Liver (tissue), 9 donors: Measurements from ENCODE around the gene KIF3C. TPM values are rescaled to one million over a fixed set of nuclear protein-coding genes. Genes with fewer than 3 reads are reported as not detected.

Source experiments
- DNase-seq: peaks from one replicate; pipeline ENCODE4 v3.0.0-alpha.2; 2017; ENCODE audit warnings: low spot score
- H3K27ac ChIP-seq, 2 donors: one replicate each; pipeline ENCODE4 v1.7.0; 2013; ENCODE audit warnings: inconsistent platforms in 2 of 2, low read length in 2 of 2, control low read depth in 1 of 2, low read depth in 1 of 2, mild to moderate bottlenecking in 1 of 2
- H3K27me3 ChIP-seq, 4 donors: one replicate each; pipeline versions ENCODE4 v1.6.1 to v1.7.0; 2013; ENCODE audit warnings: low read length in 3 of 4, inconsistent platforms in 1 of 4, mild to moderate bottlenecking in 1 of 4, moderate library complexity in 1 of 4; ENCODE audit not compliant: control insufficient read depth in 4 of 4, insufficient read depth in 4 of 4
- H3K36me3 ChIP-seq, 4 donors: one replicate each; pipeline versions ENCODE4 v1.6.1 to v1.7.0; 2013; ENCODE audit warnings: low read length in 3 of 4, mild to moderate bottlenecking in 3 of 4, low read depth in 1 of 4, moderate library complexity in 1 of 4; ENCODE audit not compliant: control insufficient read depth in 4 of 4, insufficient read depth in 3 of 4
- H3K4me1 ChIP-seq, 4 donors: one replicate each; pipeline versions ENCODE4 v1.6.1 to v1.7.0; 2013; ENCODE audit warnings: low read length in 3 of 4, mild to moderate bottlenecking in 3 of 4, moderate library complexity in 1 of 4; ENCODE audit not compliant: control insufficient read depth in 4 of 4, insufficient read depth in 4 of 4
- H3K4me3 ChIP-seq, 3 donors: one replicate each; pipeline versions ENCODE4 v1.6.1 to v1.7.0; 2013; ENCODE audit warnings: low read length in 3 of 3, control low read depth in 1 of 3, low read depth in 1 of 3, mild to moderate bottlenecking in 1 of 3
- H3K9ac ChIP-seq, 2 donors: one replicate each; pipeline ENCODE4 v1.7.0; 2013; ENCODE audit warnings: low read length in 2 of 2, mild to moderate bottlenecking in 2 of 2, moderate library complexity in 2 of 2, control low read depth in 1 of 2, low read depth in 1 of 2
- H3K9me3 ChIP-seq, 4 donors: one replicate each; pipeline versions ENCODE4 v1.6.1 to v1.7.0; 2013; ENCODE audit warnings: low read length in 3 of 4; ENCODE audit not compliant: control insufficient read depth in 4 of 4
- ATF3 ChIP-seq: IDR thresholded peaks from 2 replicates; pipeline ENCODE4 v1.6.1; 2016; ENCODE audit warnings: antibody characterized with exemption
- EGR1 ChIP-seq, 2 donors: IDR thresholded peaks; 2 replicates each; pipeline ENCODE4 v1.6.1; 2016 to 2018; ENCODE audit warnings: antibody characterized with exemption in 2 of 2, low read depth in 2 of 2
- FOXA1 ChIP-seq: IDR thresholded peaks from 2 replicates; pipeline ENCODE4 v1.6.1; 2016; ENCODE audit warnings: antibody characterized with exemption
- FOXA2 ChIP-seq: IDR thresholded peaks from 2 replicates; pipeline ENCODE4 v1.6.1; 2016; ENCODE audit warnings: antibody characterized with exemption
- GABPA ChIP-seq, 2 donors: IDR thresholded peaks in 1 of 2; conservative IDR thresholded peaks in 1 of 2; 2 replicates each; pipeline ENCODE4 v1.6.1; 2016; ENCODE audit warnings: antibody characterized with exemption in 2 of 2, mild to moderate bottlenecking in 1 of 2, moderate library complexity in 1 of 2
- HNF4A ChIP-seq, 2 donors: conservative IDR thresholded peaks; 2 replicates each; pipeline ENCODE4 v1.6.1; 2016; ENCODE audit warnings: antibody characterized with exemption in 2 of 2, mild to moderate bottlenecking in 2 of 2
- JUND ChIP-seq, 2 donors: IDR thresholded peaks; 2 replicates each; pipeline ENCODE4 v1.6.1; 2016; ENCODE audit warnings: antibody characterized with exemption in 2 of 2
- MAX ChIP-seq: IDR thresholded peaks from 2 replicates; pipeline ENCODE4 v1.6.1; 2016; ENCODE audit warnings: antibody characterized with exemption
- NR2F2 ChIP-seq: IDR thresholded peaks from 2 replicates; pipeline ENCODE4 v1.6.1; 2016; ENCODE audit warnings: antibody characterized with exemption
- RAD21 ChIP-seq, 2 donors: IDR thresholded peaks; 2 replicates each; pipeline ENCODE4 v1.6.1; 2016; ENCODE audit warnings: antibody characterized with exemption in 2 of 2, mild to moderate bottlenecking in 2 of 2
- REST ChIP-seq: IDR thresholded peaks from 2 replicates; pipeline ENCODE4 v1.6.1; 2016; ENCODE audit warnings: antibody characterized with exemption, mild to moderate bottlenecking
- RXRA ChIP-seq, 2 donors: IDR thresholded peaks; 2 replicates each; pipeline ENCODE4 v1.6.1; 2017 to 2018; ENCODE audit warnings: antibody characterized with exemption in 2 of 2, mild to moderate bottlenecking in 1 of 2
- SP1 ChIP-seq: IDR thresholded peaks from 2 replicates; pipeline ENCODE4 v1.6.1; 2018; ENCODE audit warnings: antibody characterized with exemption, mild to moderate bottlenecking
- TAF1 ChIP-seq: conservative IDR thresholded peaks from 2 replicates; pipeline ENCODE4 v1.6.1; 2016; ENCODE audit warnings: antibody characterized with exemption, mild to moderate bottlenecking
- YY1 ChIP-seq: IDR thresholded peaks from 2 replicates; pipeline ENCODE4 v1.6.1; 2016; ENCODE audit warnings: antibody characterized with exemption, mild to moderate bottlenecking
- ZBTB33 ChIP-seq: IDR thresholded peaks from 2 replicates; pipeline ENCODE4 v1.6.1; 2016; ENCODE audit warnings: antibody characterized with exemption
- WGBS: extraction: QIAGEN DNeasy Blood & Tissue Kit; methylation state at CpG from one replicate; pipeline ENCODE4 v1.1.7; 2013; 5-methylcytosine and 5-hydroxymethylcytosine counted together
- polyA plus RNA-seq, 2 donors: library from polyadenylated mRNA; stranded (reverse) in 1 of 2; unstranded in 1 of 2; fragments of 200-250 nt in 1 of 2; fragments of >200 nt in 1 of 2; fragmentation: Nextera tagmentation in 1 of 2; extraction: Ambion mirVana in 1 of 2; gene quantifications; one replicate each; pipeline versions ENCODE4 v1.2.1 to v1.2.3, GENCODE V29; 2013 to 2015
- total RNA-seq, 2 donors: library from RNA; depleted of rRNA; stranded (reverse); fragments of >200 nt; gene quantifications; one replicate each; pipeline ENCODE4 v1.2.3, GENCODE V29; 2014
- donor health status: healthy.
- donor health status: healthy.
- donor health status: healthy.
- donor health status: healthy.
- donor health status: healthy.

The KIF3C gene
- total and polyA plus RNA-seq, 4 donors = 0.26 to 0.93 (median 0.67) TPM

GRCh38 chr2:25920786-25921415 lies 61.4 kb downstream of the KIF3C start:
- Histone ChIP-seq H3K9me3 (no peaks in the 10 kb centered on the region), H3K4me1 (no peaks in the 10 kb centered on the region), H3K4me3 (no peak overlapping the region), H3K9ac (no peak overlapping the region), H3K27ac (no peak overlapping the region), H3K36me3 (no peaks in the 10 kb centered on the region), H3K27me3 (no peaks in the 10 kb centered on the region)
- 83% methylated on average over 12 of the region's 12 CpGs for WGBS
- no peak for TF ChIP-seq HNF4A (conservative IDR thresholded peaks at IDR 0.05)
- no peak for TF ChIP-seq GABPA (IDR thresholded peaks at IDR 0.05 in 1 of 2, conservative IDR thresholded peaks at IDR 0.05 in 1 of 2)
- no peak for TF ChIP-seq FOXA2
- TF ChIP-seq EGR1 (IDR thresholded peaks at IDR 0.05; ENCODE audit: low read depth in 2 of 2) = no peak
- TF ChIP-seq NR2F2 = no peak
- TF ChIP-seq YY1 = no peak
- DNase-seq = no peak

- Histone ChIP-seq H3K36me3 (no peaks in the 10 kb centered on the region), H3K4me1 (no peaks in the 10 kb centered on the region), H3K27ac (no peak overlapping the region), H3K9ac (no peak overlapping the region), H3K4me3 (no peak overlapping the region), H3K27me3 (no peaks in the 10 kb centered on the region), H3K9me3 (no peaks in the 10 kb centered on the region)
- TF ChIP-seq YY1 (no peak), ZBTB33 (no peak), RXRA (IDR thresholded peaks at IDR 0.05) (no peak), FOXA2 (no peak), SP1 (no peak), HNF4A (conservative IDR thresholded peaks at IDR 0.05) (no peak), JUND (IDR thresholded peaks at IDR 0.05) (no peak), NR2F2 (no peak), RAD21 (IDR thresholded peaks at IDR 0.05) (no peak), EGR1 (IDR thresholded peaks at IDR 0.05; ENCODE audit: low read depth in 2 of 2) (no peak), FOXA1 (no peak), TAF1 (no peak), ATF3 (no peak), MAX (no peak), REST (no peak)
- 93% methylated on average over 5 of the region's 5 CpGs for WGBS
- DNase-seq = no peak
Observed at GRCh38 chr2:25920336-25920735, 62.0 kb downstream of the KIF3C start.
